H9 (cell line): ENCODE data around the gene ZBTB22. TPM values are rescaled to one million over a fixed set of nuclear protein-coding genes. Genes with fewer than 3 reads are reported as not detected.

Experiments used
- DNase-seq: peaks from one replicate; pipeline ENCODE4 v3.0.0-alpha.2; 2017
- H2AFZ ChIP-seq: one replicate; pipeline ENCODE4 v1.6.1; 2013; ENCODE audit warnings: mild to moderate bottlenecking, low read length, control low read depth, moderate library complexity
- H2AK5ac ChIP-seq: 2 replicates; pipeline ENCODE4 v1.6.1; 2013; ENCODE audit warnings: low read length, control low read depth, mixed read lengths; ENCODE audit not compliant: insufficient read length
- H2BK120ac ChIP-seq: one replicate; pipeline ENCODE4 v1.6.1; 2013; ENCODE audit warnings: low read depth, mild to moderate bottlenecking, low read length, control low read depth, inconsistent platforms; ENCODE audit not compliant: poor library complexity, severe bottlenecking
- H2BK12ac ChIP-seq: 2 replicates; pipeline ENCODE4 v1.6.1; 2013; ENCODE audit warnings: low read length, control low read depth, mixed read lengths, low read depth; ENCODE audit not compliant: insufficient read length
- H2BK15ac ChIP-seq: 2 replicates; pipeline ENCODE4 v1.6.1; 2013; ENCODE audit warnings: low read depth, low read length, control low read depth
- H2BK20ac ChIP-seq: one replicate; pipeline ENCODE4 v1.6.1; 2013; ENCODE audit warnings: low read depth, mild to moderate bottlenecking, low read length, control low read depth, inconsistent platforms; ENCODE audit not compliant: poor library complexity, severe bottlenecking
- H2BK5ac ChIP-seq: 2 replicates; pipeline ENCODE4 v1.6.1; 2013; ENCODE audit warnings: low read length, control low read depth, mixed read lengths; ENCODE audit not compliant: insufficient read length
- H3K14ac ChIP-seq: 2 replicates; pipeline ENCODE4 v1.6.1; 2013; ENCODE audit warnings: low read length, control low read depth; ENCODE audit not compliant: insufficient read depth
- H3K18ac ChIP-seq: 2 replicates; pipeline ENCODE4 v1.6.1; 2013; ENCODE audit warnings: low read depth, mild to moderate bottlenecking, mixed read lengths, low read length, control low read depth; ENCODE audit not compliant: insufficient read length
- H3K23ac ChIP-seq: 2 replicates; pipeline ENCODE4 v1.6.1; 2013; ENCODE audit warnings: low read length, control low read depth, mixed read lengths, low read depth; ENCODE audit not compliant: insufficient read length
- H3K23me2 ChIP-seq: 2 replicates; pipeline ENCODE4 v1.6.1; 2013; ENCODE audit warnings: low read depth, mild to moderate bottlenecking, mixed read lengths, low read length, control low read depth; ENCODE audit not compliant: insufficient read length, poor library complexity, severe bottlenecking
- H3K27ac ChIP-seq: 2 replicates; pipeline ENCODE4 v1.5.1; 2013; ENCODE audit warnings: low read length, control low read depth, mixed read lengths, low read depth; ENCODE audit not compliant: insufficient read length
- H3K27me3 ChIP-seq: 2 replicates; pipeline ENCODE4 v1.6.1; 2013; ENCODE audit warnings: low read length, control low read depth, inconsistent platforms; ENCODE audit not compliant: insufficient read depth
- H3K4ac ChIP-seq: 2 replicates; pipeline ENCODE4 v1.6.1; 2013; ENCODE audit warnings: low read depth, mild to moderate bottlenecking, control low read depth, inconsistent platforms, low read length, moderate library complexity
- H3K4me1 ChIP-seq: 2 replicates; pipeline ENCODE4 v1.6.1; 2013; ENCODE audit warnings: low read length, control low read depth, inconsistent platforms; ENCODE audit not compliant: insufficient read depth
- H3K4me2 ChIP-seq: 2 replicates; pipeline ENCODE4 v1.6.1; 2013; ENCODE audit warnings: low read length, control low read depth, mixed read lengths; ENCODE audit not compliant: insufficient read length, insufficient read depth
- H3K56ac ChIP-seq: 2 replicates; pipeline ENCODE4 v1.6.1; 2013; ENCODE audit warnings: low read depth, mild to moderate bottlenecking, mixed read lengths, low read length, control low read depth; ENCODE audit not compliant: insufficient read length
- H3K79me1 ChIP-seq: 2 replicates; pipeline ENCODE4 v1.6.1; 2013; ENCODE audit warnings: low read depth, mild to moderate bottlenecking, moderate library complexity, low read length, control low read depth, inconsistent platforms; ENCODE audit not compliant: insufficient read depth, poor library complexity, severe bottlenecking
- H3K79me2 ChIP-seq: 2 replicates; pipeline ENCODE4 v1.6.1; 2013; ENCODE audit warnings: low read length, control low read depth, inconsistent platforms; ENCODE audit not compliant: insufficient read depth
- H3K9ac ChIP-seq: 2 replicates; pipeline ENCODE4 v1.6.1; 2013; ENCODE audit warnings: low read length, control low read depth, mixed read lengths; ENCODE audit not compliant: insufficient read length; ENCODE audit errors: extremely low read depth
- H3K9me3 ChIP-seq: one replicate; pipeline ENCODE4 v1.6.1; 2013; ENCODE audit warnings: low read depth, low read length, inconsistent platforms; ENCODE audit not compliant: control insufficient read depth
- H3T11ph ChIP-seq: one replicate; pipeline ENCODE4 v1.6.1; 2013; ENCODE audit warnings: mild to moderate bottlenecking, low read length, control low read depth, inconsistent platforms
- H4K20me1 ChIP-seq: one replicate; pipeline ENCODE4 v1.6.1; 2013; ENCODE audit not compliant: control insufficient read depth, insufficient read length, insufficient read depth
- H4K5ac ChIP-seq: 2 replicates; pipeline ENCODE4 v1.6.1; 2013; ENCODE audit warnings: low read depth, mild to moderate bottlenecking, mixed read lengths, low read length, control low read depth; ENCODE audit not compliant: insufficient read length
- H4K8ac ChIP-seq: replicated peaks from 2 replicates; pipeline ENCODE4 v1.6.1; 2013; ENCODE audit warnings: low read length, control low read depth, mixed read lengths, low read depth; ENCODE audit not compliant: insufficient read length
- H4K91ac ChIP-seq: 2 replicates; pipeline ENCODE4 v1.6.1; 2013; ENCODE audit warnings: low read depth, mild to moderate bottlenecking, moderate library complexity, mixed read lengths, low read length, control low read depth; ENCODE audit not compliant: insufficient read length
- H3K27ac Mint-ChIP-seq, 3 experiments: 2 replicates in 2 of 3; 3 replicates in 1 of 3; pipeline ENCODE4 v1.8.0; 2020 to 2021; ENCODE audit warnings: mixed read lengths in 3 of 3, mild to moderate bottlenecking in 1 of 3, moderate library complexity in 1 of 3
- H3K27me3 Mint-ChIP-seq: 2 replicates; pipeline ENCODE4 v1.8.0; 2021; ENCODE audit warnings: low read depth, mild to moderate bottlenecking, moderate library complexity, mixed read lengths
- H3K36me3 Mint-ChIP-seq, 3 experiments: 2 replicates in 2 of 3; 3 replicates in 1 of 3; pipeline ENCODE4 v1.8.0; 2020 to 2021; ENCODE audit warnings: low read depth in 3 of 3, mixed read lengths in 3 of 3; ENCODE audit not compliant: insufficient read depth in 1 of 3
- H3K4me1 Mint-ChIP-seq, 2 experiments: 2 replicates each; pipeline ENCODE4 v1.8.0; 2020; ENCODE audit warnings: mixed read lengths in 2 of 2
- H3K4me3 Mint-ChIP-seq, 2 experiments: 2 replicates in 1 of 2; 3 replicates in 1 of 2; pipeline ENCODE4 v1.8.0; 2020 to 2021; ENCODE audit warnings: mild to moderate bottlenecking in 2 of 2, mixed read lengths in 2 of 2, moderate library complexity in 1 of 2
- H3K9me3 Mint-ChIP-seq, 2 experiments: 2 replicates in 1 of 2; 3 replicates in 1 of 2; pipeline ENCODE4 v1.8.0; 2020; ENCODE audit warnings: mild to moderate bottlenecking in 2 of 2, mixed read lengths in 2 of 2, moderate library complexity in 1 of 2
- WGBS: extraction: QIAGEN DNeasy Blood & Tissue Kit; methylation state at CpG from one replicate; pipeline ENCODE4 v1.1.7; 2013; ENCODE audit warnings: missing lambda C conversion rate, low lambda C conversion rate, mixed read lengths; ENCODE audit not compliant: insufficient read length; ENCODE audit errors: extremely low coverage; 5-methylcytosine and 5-hydroxymethylcytosine counted together
- total RNA-seq: library from RNA; stranded (reverse); gene quantifications from 2 replicates; pipeline ENCODE4 v1.2.1, GENCODE V29; 2021
- TF ChIP-seq, protein P1 (sequence below): fragments of 200-600 bp; sonication (generic); conservative IDR thresholded peaks from 3 replicates; pipeline ENCODE4 v1.8.0; 2021; ENCODE audit warnings: antibody characterized with exemption, mild to moderate bottlenecking

ZBTB22 gene
- total RNA-seq, 1 experiment from 2014 or later, result 8.1 TPM

GRCh38 chr6:33292996-33293682 lies 24.4 kb downstream of the ZBTB22 start:
- peaks cover 16 to 55% (median 44%) of the 10 kb centered on the region in 3 experiments for H3K36me3 Mint-ChIP-seq
- DNase-seq, result no peak
- no peak overlapping the region for H3K27ac ChIP-seq
- H3K9ac ChIP-seq, result no peak overlapping the region
- no peak overlapping the region for H2BK120ac ChIP-seq
- no peak overlapping the region for H3K4me3 Mint-ChIP-seq
- H3K23me2 ChIP-seq, result peaks cover 23% of the 10 kb centered on the region
- H4K20me1 ChIP-seq, result no peaks in the 10 kb centered on the region
- H3K27ac Mint-ChIP-seq, result no peak overlapping the region; a peak in 1 of 7 replicates
- no peak overlapping the region for H3K4ac ChIP-seq
- H3K23ac ChIP-seq, result no peak overlapping the region
- H3K79me2 ChIP-seq, result peaks cover 5% of the 10 kb centered on the region; the same call in 1 of the 2 replicates
- no CpG with 5 or more reads among the region's 16 CpGs for WGBS
- no peaks in the 10 kb centered on the region for H3K9me3 Mint-ChIP-seq
- no peak overlapping the region for H2AFZ ChIP-seq
- no peak overlapping the region for H4K91ac ChIP-seq
- no peak overlapping the region for H3K18ac ChIP-seq
- H3K27me3 ChIP-seq, result no peaks in the 10 kb centered on the region
- no peak overlapping the region for H2BK15ac ChIP-seq
- H3T11ph ChIP-seq, result no peak overlapping the region
- H2BK20ac ChIP-seq, result no peak overlapping the region
- no peak overlapping the region for H4K8ac ChIP-seq
- peaks cover under 1% of the 10 kb centered on the region for H3K79me1 ChIP-seq
- no peak overlapping the region for H3K14ac ChIP-seq
- H4K5ac ChIP-seq, result no peak overlapping the region
- TF ChIP-seq, protein P1, sequence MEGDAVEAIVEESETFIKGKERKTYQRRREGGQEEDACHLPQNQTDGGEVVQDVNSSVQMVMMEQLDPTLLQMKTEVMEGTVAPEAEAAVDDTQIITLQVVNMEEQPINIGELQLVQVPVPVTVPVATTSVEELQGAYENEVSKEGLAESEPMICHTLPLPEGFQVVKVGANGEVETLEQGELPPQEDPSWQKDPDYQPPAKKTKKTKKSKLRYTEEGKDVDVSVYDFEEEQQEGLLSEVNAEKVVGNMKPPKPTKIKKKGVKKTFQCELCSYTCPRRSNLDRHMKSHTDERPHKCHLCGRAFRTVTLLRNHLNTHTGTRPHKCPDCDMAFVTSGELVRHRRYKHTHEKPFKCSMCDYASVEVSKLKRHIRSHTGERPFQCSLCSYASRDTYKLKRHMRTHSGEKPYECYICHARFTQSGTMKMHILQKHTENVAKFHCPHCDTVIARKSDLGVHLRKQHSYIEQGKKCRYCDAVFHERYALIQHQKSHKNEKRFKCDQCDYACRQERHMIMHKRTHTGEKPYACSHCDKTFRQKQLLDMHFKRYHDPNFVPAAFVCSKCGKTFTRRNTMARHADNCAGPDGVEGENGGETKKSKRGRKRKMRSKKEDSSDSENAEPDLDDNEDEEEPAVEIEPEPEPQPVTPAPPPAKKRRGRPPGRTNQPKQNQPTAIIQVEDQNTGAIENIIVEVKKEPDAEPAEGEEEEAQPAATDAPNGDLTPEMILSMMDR, result no peak
- no peak overlapping the region for H3K4me2 ChIP-seq
- H2BK12ac ChIP-seq, result no peak overlapping the region
- H3K9me3 ChIP-seq, result no peaks in the 10 kb centered on the region
- H2AK5ac ChIP-seq, result no peak overlapping the region
- no peak overlapping the region for H2BK5ac ChIP-seq
- H3K4me1 Mint-ChIP-seq, result peaks cover 12 to 25% of the 10 kb centered on the region in 2 experiments
- no peaks in the 10 kb centered on the region; the same call in 1 of the 2 replicates for H3K27me3 Mint-ChIP-seq
- H3K56ac ChIP-seq, result no peak overlapping the region
- no peaks in the 10 kb centered on the region; the same call in 1 of the 2 replicates for H3K4me1 ChIP-seq
